ENCODE measurements around the gene CDH16.

The CDH16 gene

GRCh38 chr16:66900721-66901441 is 17.8 kb downstream of the CDH16 start:
- H4K20me1 ChIP-seq (ENCODE audit: insufficient read depth, low read length, poor library complexity, severe bottlenecking) = no peaks in the 10 kb centered on the region
- no peak overlapping the region for H3K9ac ChIP-seq (ENCODE audit: low read depth, low read length, poor library complexity, severe bottlenecking)
- H3K4me3 ChIP-seq (ENCODE audit: low read length, poor library complexity, severe bottlenecking) = no peak overlapping the region
- H3K9me2 ChIP-seq (replicated peaks; ENCODE audit: low read depth, low read length) = no peaks in the 10 kb centered on the region
- H2AFZ ChIP-seq (ENCODE audit: low read length) = no peak overlapping the region
- peaks cover 12% of the 10 kb centered on the region for H3K4me1 ChIP-seq (ENCODE audit: insufficient read depth, low read length, poor library complexity, severe bottlenecking)
- no peaks in the 10 kb centered on the region for H3K36me3 ChIP-seq (ENCODE audit: insufficient read depth, low read length)
- TF ChIP-seq EZH2phosphoT487 (IDR thresholded peaks at IDR 0.05; ENCODE audit: borderline replicate concordance) = no peak
- TF ChIP-seq, protein P1, sequence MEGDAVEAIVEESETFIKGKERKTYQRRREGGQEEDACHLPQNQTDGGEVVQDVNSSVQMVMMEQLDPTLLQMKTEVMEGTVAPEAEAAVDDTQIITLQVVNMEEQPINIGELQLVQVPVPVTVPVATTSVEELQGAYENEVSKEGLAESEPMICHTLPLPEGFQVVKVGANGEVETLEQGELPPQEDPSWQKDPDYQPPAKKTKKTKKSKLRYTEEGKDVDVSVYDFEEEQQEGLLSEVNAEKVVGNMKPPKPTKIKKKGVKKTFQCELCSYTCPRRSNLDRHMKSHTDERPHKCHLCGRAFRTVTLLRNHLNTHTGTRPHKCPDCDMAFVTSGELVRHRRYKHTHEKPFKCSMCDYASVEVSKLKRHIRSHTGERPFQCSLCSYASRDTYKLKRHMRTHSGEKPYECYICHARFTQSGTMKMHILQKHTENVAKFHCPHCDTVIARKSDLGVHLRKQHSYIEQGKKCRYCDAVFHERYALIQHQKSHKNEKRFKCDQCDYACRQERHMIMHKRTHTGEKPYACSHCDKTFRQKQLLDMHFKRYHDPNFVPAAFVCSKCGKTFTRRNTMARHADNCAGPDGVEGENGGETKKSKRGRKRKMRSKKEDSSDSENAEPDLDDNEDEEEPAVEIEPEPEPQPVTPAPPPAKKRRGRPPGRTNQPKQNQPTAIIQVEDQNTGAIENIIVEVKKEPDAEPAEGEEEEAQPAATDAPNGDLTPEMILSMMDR (conservative IDR thresholded peaks at IDR 0.05; ENCODE audit: low read length) = no peak
- no peaks in the 10 kb centered on the region for H3K27me3 ChIP-seq (ENCODE audit: insufficient read depth, low read length, poor library complexity, severe bottlenecking)
- no peaks in the 10 kb centered on the region for H3K79me2 ChIP-seq (ENCODE audit: insufficient read depth, low read length)
- no peak overlapping the region for H3K4me2 ChIP-seq (ENCODE audit: low read depth, low read length, poor library complexity, severe bottlenecking)
- no peaks in the 10 kb centered on the region for H3K9me3 ChIP-seq (ENCODE audit: insufficient read depth, low read depth, low read length)
- H3F3A ChIP-seq (ENCODE audit: low read depth) = no peaks in the 10 kb centered on the region

DNA sequence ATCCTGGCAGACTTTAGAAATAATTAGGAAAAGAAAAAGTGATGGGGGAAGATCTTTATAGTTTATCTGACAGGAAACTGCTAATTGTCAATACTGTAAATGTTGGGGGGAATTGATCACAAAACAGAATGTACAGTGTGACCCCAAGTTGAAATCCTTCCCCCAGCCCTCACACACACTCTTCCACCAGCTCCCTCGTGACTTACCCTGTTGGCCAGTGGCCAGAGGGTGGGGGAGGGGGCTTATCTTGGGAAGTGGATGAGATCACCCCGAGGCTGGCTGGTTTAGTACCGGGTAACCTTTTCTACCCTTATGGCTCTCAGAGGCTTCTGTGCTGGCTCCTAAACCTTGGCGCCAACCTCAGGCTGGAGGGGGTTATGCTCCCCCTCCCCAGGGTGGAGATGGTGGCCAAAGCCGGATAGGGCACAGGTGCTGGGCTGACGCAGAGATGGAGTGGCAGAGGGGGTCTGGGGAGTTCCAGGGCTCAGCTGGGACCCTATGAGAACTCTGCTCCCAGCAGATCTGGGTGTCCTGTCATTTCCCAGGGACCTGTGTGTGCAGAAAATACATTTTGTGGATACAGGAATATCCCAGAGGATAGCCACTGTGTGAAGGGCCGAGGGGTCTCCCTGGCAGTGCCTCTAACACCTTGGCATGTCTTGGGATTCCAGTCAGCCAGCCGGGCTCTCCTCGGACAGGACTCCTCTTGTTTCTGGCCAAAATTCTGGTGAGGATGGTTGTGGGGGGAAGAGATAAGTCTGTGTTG is 18.6 kb downstream of the CDH16 start:
- no peaks in the 10 kb centered on the region for H3F3A ChIP-seq (ENCODE audit: low read depth)
- H3K9me3 ChIP-seq (ENCODE audit: insufficient read depth, low read depth, low read length) = no peaks in the 10 kb centered on the region
- H3K9ac ChIP-seq (ENCODE audit: low read depth, low read length, poor library complexity, severe bottlenecking) = peak overlapping the region; percentile 26
- H4K20me1 ChIP-seq (ENCODE audit: insufficient read depth, low read length, poor library complexity, severe bottlenecking) = no peaks in the 10 kb centered on the region
- no peaks in the 10 kb centered on the region for H3K9me2 ChIP-seq (replicated peaks; ENCODE audit: low read depth, low read length)
- TF ChIP-seq, protein P1 (conservative IDR thresholded peaks at IDR 0.05; ENCODE audit: low read length) = no peak
- no peak for TF ChIP-seq EZH2phosphoT487 (IDR thresholded peaks at IDR 0.05; ENCODE audit: borderline replicate concordance)
- no peak overlapping the region for H2AFZ ChIP-seq (ENCODE audit: low read length)
- H3K27me3 ChIP-seq (ENCODE audit: insufficient read depth, low read length, poor library complexity, severe bottlenecking) = no peaks in the 10 kb centered on the region
- H3K4me3 ChIP-seq (ENCODE audit: low read length, poor library complexity, severe bottlenecking) = no peak overlapping the region
- peaks cover 6% of the 10 kb centered on the region for H3K4me1 ChIP-seq (ENCODE audit: insufficient read depth, low read length, poor library complexity, severe bottlenecking)
- H3K4me2 ChIP-seq (ENCODE audit: low read depth, low read length, poor library complexity, severe bottlenecking) = no peak overlapping the region
- no peaks in the 10 kb centered on the region for H3K36me3 ChIP-seq (ENCODE audit: insufficient read depth, low read length)
- no peaks in the 10 kb centered on the region for H3K79me2 ChIP-seq (ENCODE audit: insufficient read depth, low read length)

- H2AFZ ChIP-seq (ENCODE audit: low read length) = no peak overlapping the region
Measured at GRCh38 chr16:66899310-66899944, 19.3 kb downstream of the CDH16 start.

More at GRCh38 chr16:66899310-66899944, 19.3 kb downstream of the CDH16 start:
- Histone ChIP-seq H3K79me2 (ENCODE audit: insufficient read depth, low read length) (no peaks in the 10 kb centered on the region), H3F3A (ENCODE audit: low read depth) (no peaks in the 10 kb centered on the region), H3K9ac (ENCODE audit: low read depth, low read length, poor library complexity, severe bottlenecking) (peak overlapping the region; percentile 26), H3K36me3 (ENCODE audit: insufficient read depth, low read length) (no peaks in the 10 kb centered on the region), H3K4me1 (ENCODE audit: insufficient read depth, low read length, poor library complexity, severe bottlenecking) (peaks cover 6% of the 10 kb centered on the region), H3K9me2 (replicated peaks; ENCODE audit: low read depth, low read length) (no peaks in the 10 kb centered on the region), H3K27me3 (ENCODE audit: insufficient read depth, low read length, poor library complexity, severe bottlenecking) (no peaks in the 10 kb centered on the region), H4K20me1 (ENCODE audit: insufficient read depth, low read length, poor library complexity, severe bottlenecking) (no peaks in the 10 kb centered on the region), H3K4me3 (ENCODE audit: low read length, poor library complexity, severe bottlenecking) (no peak overlapping the region), H3K9me3 (ENCODE audit: insufficient read depth, low read depth, low read length) (no peaks in the 10 kb centered on the region), H3K4me2 (ENCODE audit: low read depth, low read length, poor library complexity, severe bottlenecking) (no peak overlapping the region)
- TF ChIP-seq, protein P1 (conservative IDR thresholded peaks at IDR 0.05; ENCODE audit: low read length) = no peak

Measured in Loucy (cell line).